NCI-H146 treated with DMSO at 0.1 percent for 48 hours (cell line): ENCODE measurements around the gene SPAG16.

ENCODE experiments used
- DNase-seq: peaks from one replicate; lab custom pipeline; 2025; ENCODE audit not compliant: unreplicated experiment; lab: John Stamatoyannopoulos, UW

The SPAG16 gene

GRCh38 chr2:213806125-213806726 lies 522.0 kb downstream of the SPAG16 start:
- DNase-seq = no peak

- DNase-seq = no peak
Observed at GRCh38 chr2:213816583-213816982, 532.3 kb downstream of the SPAG16 start.

GRCh38 chr2:213818436-213818835 lies 534.2 kb downstream of the SPAG16 start:
- DNase-seq = no peak

- DNase-seq = no peak
Observed at GRCh38 chr2:213834331-213834730, 550.1 kb downstream of the SPAG16 start.

- no peak for DNase-seq
Observed at GRCh38 chr2:213834746-213835145, 550.5 kb downstream of the SPAG16 start.

- DNase-seq = no peak
Observed at GRCh38 chr2:213846856-213847255, 562.6 kb downstream of the SPAG16 start.

- no peak for DNase-seq
Observed at GRCh38 chr2:213847316-213847715, 563.1 kb downstream of the SPAG16 start.

- DNase-seq = no peak
Observed at GRCh38 chr2:213848631-213849030, 564.4 kb downstream of the SPAG16 start.

GRCh38 chr2:213861638-213862037 lies 577.4 kb downstream of the SPAG16 start:
- no peak for DNase-seq

- no peak for DNase-seq
Observed at GRCh38 chr2:213862407-213863076, 578.3 kb downstream of the SPAG16 start.

GRCh38 chr2:213863541-213863940 lies 579.3 kb downstream of the SPAG16 start:
- DNase-seq = peak; percentile 44

- no peak for DNase-seq
Observed at GRCh38 chr2:213868526-213868925, 584.3 kb downstream of the SPAG16 start.

- DNase-seq = no peak
Observed at GRCh38 chr2:213885485-213885884, 601.2 kb downstream of the SPAG16 start.

GRCh38 chr2:213914510-213914909 lies 630.2 kb downstream of the SPAG16 start:
- no peak for DNase-seq

GRCh38 chr2:213920014-213920413 lies 635.8 kb downstream of the SPAG16 start:
- no peak for DNase-seq

GRCh38 chr2:213923543-213923942 lies 639.3 kb downstream of the SPAG16 start:
- peak; percentile 90 for DNase-seq

GRCh38 chr2:213934560-213934959 lies 650.3 kb downstream of the SPAG16 start:
- no peak for DNase-seq

GRCh38 chr2:213958086-213958485 lies 673.8 kb downstream of the SPAG16 start:
- DNase-seq = no peak

GRCh38 chr2:213959589-213959988 lies 675.3 kb downstream of the SPAG16 start:
- DNase-seq = no peak

- DNase-seq = no peak
Observed at GRCh38 chr2:213971536-213971935, 687.3 kb downstream of the SPAG16 start.

GRCh38 chr2:213980883-213981282 lies 696.6 kb downstream of the SPAG16 start:
- no peak for DNase-seq

- no peak for DNase-seq
Observed at GRCh38 chr2:213989207-213989606, 704.9 kb downstream of the SPAG16 start.
